Raji (cell line): ENCODE measurements around the gene FNBP1.
A peak's percentile ranks its signal among the peaks of the same experiment; 100 is the strongest.

Source experiments
- POLR2A ChIP-seq: IDR thresholded peaks from 2 replicates; pipeline ENCODE4 v1.6.1; 2011; ENCODE audit warnings: low read depth, low read length, control low read depth; ENCODE audit not compliant: insufficient read depth

Gene FNBP1

GRCh38 chr9:129885670-129886106, 157.3 kb downstream of the FNBP1 start:
- no peak; the same call in 1 of the 2 replicates for TF ChIP-seq POLR2A

GRCh38 chr9:129885018-129885669, 157.8 kb downstream of the FNBP1 start:
- no peak for TF ChIP-seq POLR2A

GRCh38 chr9:129884220-129885017, 158.6 kb downstream of the FNBP1 start:
- peak; percentile 92 for TF ChIP-seq POLR2A

- no peak for TF ChIP-seq POLR2A
These were observed 161.3 kb downstream of the FNBP1 start for GRCh38 chr9:129881547-129882324.

- TF ChIP-seq POLR2A: no peak
These were observed 162.1 kb downstream of the FNBP1 start for GRCh38 chr9:129880654-129881546.

- no peak for TF ChIP-seq POLR2A
These were observed 162.9 kb downstream of the FNBP1 start for GRCh38 chr9:129879991-129880653.

DNA sequence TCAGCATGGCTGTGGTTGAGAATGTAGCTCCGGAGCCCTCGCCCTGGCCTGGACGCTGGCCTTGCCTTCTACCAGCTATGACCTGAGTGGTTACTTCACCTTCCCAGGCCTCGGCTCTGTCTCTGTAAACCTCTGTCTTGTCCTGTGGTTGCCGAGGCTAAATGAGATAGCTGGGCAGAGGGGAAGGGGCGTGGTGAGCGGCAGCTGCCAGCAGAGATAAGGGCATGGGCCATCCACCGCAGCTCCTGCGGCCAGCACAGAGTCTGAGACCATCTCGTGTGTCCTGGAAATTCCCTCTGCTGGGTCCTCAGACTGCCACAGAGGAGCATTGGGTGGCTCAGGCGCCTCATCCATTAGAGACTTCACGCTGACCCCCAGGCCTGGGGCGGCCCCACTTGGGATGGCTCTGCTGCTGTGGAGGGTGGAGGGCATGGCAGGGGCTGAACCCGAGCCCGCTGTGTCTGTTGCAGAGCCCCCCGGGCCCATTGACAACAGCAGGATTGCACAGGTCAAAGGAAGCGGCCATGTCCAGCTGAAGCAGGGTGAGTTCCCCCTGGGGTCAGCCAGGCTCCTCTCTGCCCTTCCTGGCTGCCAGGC, 163.8 kb downstream of the FNBP1 start:
- TF ChIP-seq POLR2A: no peak

- no peak for TF ChIP-seq POLR2A
These were observed 164.7 kb downstream of the FNBP1 start for GRCh38 chr9:129878291-129878690.

GRCh38 chr9:129876815-129877214, 166.2 kb downstream of the FNBP1 start:
- TF ChIP-seq POLR2A: no peak

DNA sequence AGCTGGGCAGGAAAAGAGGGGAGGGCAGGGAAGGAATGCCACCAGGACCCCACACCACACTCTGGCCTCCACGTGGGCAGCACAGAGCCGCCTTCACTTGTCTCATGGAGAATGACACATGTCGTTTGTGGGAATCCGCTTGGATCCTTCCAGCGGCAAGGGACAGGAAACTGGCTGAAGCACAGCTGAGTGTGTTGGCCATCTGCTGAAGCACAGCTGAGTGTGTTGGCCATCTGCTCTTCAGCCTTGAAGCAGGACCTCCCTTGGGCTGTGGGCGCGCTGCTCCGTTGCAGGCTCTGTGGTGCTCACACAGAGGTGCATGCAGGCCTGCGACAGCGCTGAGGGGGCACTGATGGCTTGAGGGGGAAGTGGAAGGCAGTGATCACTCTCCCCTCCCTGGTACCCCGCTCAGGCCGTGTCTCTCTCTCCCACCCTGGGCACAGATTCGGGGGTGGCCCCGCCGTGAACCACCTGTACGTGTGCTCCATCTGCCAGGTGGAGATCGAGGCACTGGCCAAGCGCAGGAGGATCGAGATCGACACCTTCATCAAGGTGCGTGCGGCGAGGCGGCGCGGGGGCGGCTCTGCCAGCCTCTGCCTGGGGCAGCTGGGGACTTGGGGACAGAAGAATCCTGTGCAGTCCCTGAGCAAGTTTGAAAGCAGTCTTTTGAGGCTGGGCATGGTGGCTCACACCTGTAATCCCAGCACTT, 167.1 kb downstream of the FNBP1 start:
- TF ChIP-seq POLR2A: no peak

DNA sequence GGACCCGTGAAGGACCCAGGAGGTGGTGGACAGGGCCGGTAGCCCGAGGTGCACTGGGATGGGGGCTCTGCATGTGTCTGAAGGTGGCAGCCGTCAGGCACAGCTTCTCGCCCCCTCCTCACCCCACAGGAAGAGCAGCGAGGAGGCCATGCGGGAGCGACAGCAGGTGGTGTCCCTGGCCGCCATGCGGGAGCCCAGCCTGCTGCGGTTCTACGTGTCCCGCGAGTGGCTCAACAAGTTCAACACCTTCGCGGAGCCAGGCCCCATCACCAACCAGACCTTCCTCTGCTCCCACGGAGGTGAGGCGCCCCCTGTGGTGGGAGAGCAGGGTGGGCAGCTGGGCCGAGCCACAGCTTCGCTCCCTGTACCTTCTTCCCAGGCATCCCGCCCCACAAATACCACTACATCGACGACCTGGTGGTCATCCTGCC, 167.8 kb downstream of the FNBP1 start:
- TF ChIP-seq POLR2A: no peak

DNA sequence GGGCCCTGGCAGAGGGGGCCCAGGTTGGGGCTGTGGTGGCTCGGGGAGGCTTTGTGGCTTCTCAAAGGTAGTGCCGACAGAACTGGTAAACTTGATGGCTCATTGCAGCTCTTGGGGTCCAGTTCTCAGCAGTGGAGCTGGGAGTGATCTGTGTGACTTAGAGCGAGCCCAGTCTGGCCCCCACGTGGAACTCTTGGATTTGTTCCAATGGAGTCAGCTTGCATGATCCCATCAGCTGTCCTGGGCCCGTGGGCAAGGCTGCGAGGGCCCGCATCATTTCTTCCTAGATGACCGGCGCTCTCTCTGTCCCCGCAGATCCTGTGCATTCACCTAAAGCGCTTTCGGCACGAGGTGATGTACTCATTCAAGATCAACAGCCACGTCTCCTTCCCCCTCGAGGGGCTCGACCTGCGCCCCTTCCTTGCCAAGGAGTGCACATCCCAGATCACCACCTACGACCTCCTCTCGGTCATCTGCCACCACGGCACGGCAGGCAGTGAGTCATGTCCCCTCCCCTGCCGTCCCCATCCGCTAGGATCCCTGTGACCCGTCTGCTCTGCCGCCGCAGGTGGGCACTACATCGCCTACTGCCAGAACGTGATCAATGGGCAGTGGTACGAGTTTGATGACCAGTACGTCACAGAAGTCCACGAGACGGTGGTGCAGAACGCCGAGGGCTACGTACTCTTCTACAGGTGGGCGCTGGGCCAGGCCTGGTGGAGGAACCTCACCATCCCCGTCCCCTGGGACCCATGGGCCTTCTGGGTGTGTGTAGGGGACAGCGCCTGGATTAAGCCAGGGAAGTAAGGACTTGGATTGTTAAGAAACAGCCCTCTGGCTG, 168.5 kb downstream of the FNBP1 start:
- TF ChIP-seq POLR2A: no peak
